Ecto neural progenitor cell (in vitro differentiated cells): ENCODE results near the gene GAS6.
A peak's percentile ranks its signal among the peaks of the same experiment; 100 is the strongest.

Experiments
- DNase-seq: peaks from one replicate; pipeline ENCODE4 v3.0.0-alpha.2; 2018; ENCODE audit warnings: low spot score

Gene GAS6

GRCh38 chr13:113819731-113820715 is 43.9 kb downstream of the GAS6 start:
- no peak for DNase-seq

GRCh38 chr13:113819341-113819730 is 44.5 kb downstream of the GAS6 start:
- DNase-seq: no peak

GRCh38 chr13:113818700-113819295 is 45.1 kb downstream of the GAS6 start:
- DNase-seq: no peak

GRCh38 chr13:113817860-113818691 is 45.8 kb downstream of the GAS6 start:
- no peak for DNase-seq

GRCh38 chr13:113816946-113817859 is 46.7 kb downstream of the GAS6 start:
- peak; percentile 86 for DNase-seq

- DNase-seq: no peak
Measured at GRCh38 chr13:113816254-113816929, 47.5 kb downstream of the GAS6 start.

GRCh38 chr13:113815151-113816058 is 48.5 kb downstream of the GAS6 start:
- no peak for DNase-seq

- DNase-seq: no peak
Measured at GRCh38 chr13:113814435-113814821, 49.4 kb downstream of the GAS6 start.

GRCh38 chr13:113813749-113814434 is 50.0 kb downstream of the GAS6 start:
- no peak for DNase-seq

GRCh38 chr13:113813070-113813748 is 50.7 kb downstream of the GAS6 start:
- DNase-seq: no peak

- no peak for DNase-seq
Measured at GRCh38 chr13:113812178-113813040, 51.5 kb downstream of the GAS6 start.

- no peak for DNase-seq
Measured at GRCh38 chr13:113811081-113811928, 52.6 kb downstream of the GAS6 start.

- DNase-seq: no peak
Measured at GRCh38 chr13:113810640-113811039, 53.2 kb downstream of the GAS6 start.

- no peak for DNase-seq
Measured at GRCh38 chr13:113809934-113810333, 53.9 kb downstream of the GAS6 start.

GRCh38 chr13:113808058-113808834 is 55.6 kb downstream of the GAS6 start:
- no peak for DNase-seq

GRCh38 chr13:113806526-113806925 is 57.4 kb downstream of the GAS6 start:
- DNase-seq: no peak
